GM12873 (cell line): ENCODE measurements around the gene OR56B1.

Experiments
- TF ChIP-seq, protein P1 (sequence below): IDR thresholded peaks from 2 replicates; pipeline ENCODE4 v1.5.1; 2012; ENCODE audit warnings: low read depth, mild to moderate bottlenecking, moderate library complexity, low read length, control low read depth; ENCODE audit not compliant: insufficient read depth; ENCODE audit errors: missing control alignments

OR56B1 gene

GRCh38 chr11:5736396-5736795 is at the start of gene OR56B1:
OR56B1 (plus strand) TSS chr11:5736448; CDS start chr11:5736517, 69 bp downstream.
- TF ChIP-seq, protein P1, sequence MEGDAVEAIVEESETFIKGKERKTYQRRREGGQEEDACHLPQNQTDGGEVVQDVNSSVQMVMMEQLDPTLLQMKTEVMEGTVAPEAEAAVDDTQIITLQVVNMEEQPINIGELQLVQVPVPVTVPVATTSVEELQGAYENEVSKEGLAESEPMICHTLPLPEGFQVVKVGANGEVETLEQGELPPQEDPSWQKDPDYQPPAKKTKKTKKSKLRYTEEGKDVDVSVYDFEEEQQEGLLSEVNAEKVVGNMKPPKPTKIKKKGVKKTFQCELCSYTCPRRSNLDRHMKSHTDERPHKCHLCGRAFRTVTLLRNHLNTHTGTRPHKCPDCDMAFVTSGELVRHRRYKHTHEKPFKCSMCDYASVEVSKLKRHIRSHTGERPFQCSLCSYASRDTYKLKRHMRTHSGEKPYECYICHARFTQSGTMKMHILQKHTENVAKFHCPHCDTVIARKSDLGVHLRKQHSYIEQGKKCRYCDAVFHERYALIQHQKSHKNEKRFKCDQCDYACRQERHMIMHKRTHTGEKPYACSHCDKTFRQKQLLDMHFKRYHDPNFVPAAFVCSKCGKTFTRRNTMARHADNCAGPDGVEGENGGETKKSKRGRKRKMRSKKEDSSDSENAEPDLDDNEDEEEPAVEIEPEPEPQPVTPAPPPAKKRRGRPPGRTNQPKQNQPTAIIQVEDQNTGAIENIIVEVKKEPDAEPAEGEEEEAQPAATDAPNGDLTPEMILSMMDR: no peak

GRCh38 chr11:5688482-5688881 is 47.8 kb upstream of the OR56B1 start:
- TF ChIP-seq, protein P1: no peak

- TF ChIP-seq, protein P1: no peak
Measured at GRCh38 chr11:5689551-5689983, 46.7 kb upstream of the OR56B1 start, which contains the start of gene TRIM22. TRIM22 (plus strand) TSS chr11:5689790; CDS start chr11:5696233, 6,443 bp downstream.

GRCh38 chr11:5690216-5690615 is 46.0 kb upstream of the OR56B1 start:
- TF ChIP-seq, protein P1: no peak

DNA sequence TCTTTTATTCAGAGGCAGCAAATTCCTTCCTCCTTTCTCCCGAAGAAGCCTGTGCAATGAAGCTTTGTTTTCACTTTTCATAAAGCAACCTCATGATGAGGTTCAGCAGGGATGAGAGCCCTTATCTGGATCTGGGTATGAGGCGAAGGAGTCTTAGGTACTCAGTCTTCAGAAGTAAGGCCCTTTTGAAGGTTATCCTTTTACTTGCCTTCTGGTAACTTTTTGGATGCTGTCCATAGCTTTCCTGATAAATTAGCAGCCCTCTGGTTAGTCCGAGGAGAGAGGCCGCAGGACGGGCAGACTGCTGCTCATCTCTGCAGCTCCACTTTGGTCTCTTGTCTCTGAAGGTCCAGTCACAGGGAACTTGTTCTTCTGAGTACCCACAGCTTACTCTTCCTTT is 45.5 kb upstream of the OR56B1 start:
- TF ChIP-seq, protein P1: no peak

DNA sequence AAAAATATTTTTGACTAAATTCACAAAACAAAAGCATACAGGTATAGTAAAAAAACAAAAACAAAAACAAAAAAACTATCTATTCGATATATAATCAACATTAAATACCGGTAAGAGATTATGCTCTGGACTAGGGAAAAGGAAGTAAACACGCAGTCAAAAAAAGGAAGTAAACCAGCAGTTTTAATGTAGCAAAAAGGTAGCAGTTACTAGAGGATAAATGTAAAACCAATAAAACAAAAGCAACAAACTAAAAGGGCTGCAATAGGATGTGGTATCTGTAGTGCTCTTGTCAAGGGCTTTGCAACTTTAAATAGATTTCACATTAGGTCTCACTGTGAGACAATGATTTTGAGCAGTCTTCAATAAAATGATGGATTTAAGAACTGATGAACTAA is 44.3 kb upstream of the OR56B1 start:
- TF ChIP-seq, protein P1: no peak

DNA sequence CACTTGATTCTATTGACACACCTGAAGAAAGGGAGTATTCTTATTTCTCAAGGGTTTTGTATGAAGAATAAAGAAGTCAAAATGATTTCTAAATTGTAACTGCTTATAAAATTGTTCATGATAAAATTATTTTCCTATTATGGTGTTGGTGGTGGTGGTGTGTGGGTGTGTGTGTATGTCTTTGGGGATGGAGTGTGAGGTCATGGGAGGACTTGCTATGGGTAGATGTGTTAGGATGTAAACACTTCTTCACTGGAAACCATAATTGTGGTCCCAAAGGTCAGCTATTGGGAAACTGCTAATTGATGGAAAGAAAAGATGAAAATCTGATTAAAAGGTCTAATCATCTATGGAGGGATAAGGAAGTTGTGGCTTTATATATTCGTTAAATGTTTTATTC is 41.6 kb upstream of the OR56B1 start:
- TF ChIP-seq, protein P1: no peak
